Jurkat, Clone E6-1 (cell line): ENCODE results near the gene TIMM17A.
"Not testable (repeated sequence)": the region's sequence is repeated elsewhere in the genome, so short reads cannot be mapped to it uniquely, and the experiment has no call there.

Experiments used
- DNase-seq: peaks from one replicate; pipeline ENCODE4 v3.0.0-alpha.2; 2011; ENCODE audit warnings: low read depth, low spot score
- H3K4me3 ChIP-seq: 2 replicates; pipeline ENCODE4 v1.5.1; 2011; ENCODE audit warnings: mild to moderate bottlenecking, low read length, control low read depth, moderate library complexity

The TIMM17A gene

GRCh38 chr1:202010180-202011015 lies 55.1 kb downstream of the TIMM17A start, which contains the start of gene ELF3:
Gene ELF3 (plus strand): TSS chr1:202010587. CDS start chr1:202011137, 550 bp downstream.
- H3K4me3 ChIP-seq, result no peak within 1 kb of the TSS
- DNase-seq, result no peak

GRCh38 chr1:202011994-202012393 lies 56.7 kb downstream of the TIMM17A start:
- no peak for DNase-seq
- no peak overlapping the region for H3K4me3 ChIP-seq

- no peak overlapping the region for H3K4me3 ChIP-seq
- no peak for DNase-seq
Observed at GRCh38 chr1:202012544-202013478, 57.5 kb downstream of the TIMM17A start.

- no peak for DNase-seq
- H3K4me3 ChIP-seq, result no peak overlapping the region
Observed at GRCh38 chr1:202013603-202014002, 58.3 kb downstream of the TIMM17A start.

GRCh38 chr1:202014060-202014459 lies 58.8 kb downstream of the TIMM17A start:
- H3K4me3 ChIP-seq, result no peak overlapping the region
- no peak for DNase-seq

GRCh38 chr1:202014915-202015661 lies 59.8 kb downstream of the TIMM17A start:
- DNase-seq, result no peak
- H3K4me3 ChIP-seq, result no peak overlapping the region

- DNase-seq, result no peak
- no peak overlapping the region for H3K4me3 ChIP-seq
Observed at GRCh38 chr1:202015662-202015937, 60.3 kb downstream of the TIMM17A start.

- H3K4me3 ChIP-seq, result no peak overlapping the region
- DNase-seq, result no peak
Observed at GRCh38 chr1:202016022-202016810, 60.9 kb downstream of the TIMM17A start.

GRCh38 chr1:202016811-202017748 lies 61.8 kb downstream of the TIMM17A start:
- DNase-seq, result no peak
- H3K4me3 ChIP-seq, result no peak overlapping the region

- DNase-seq, result no peak
- H3K4me3 ChIP-seq, result no peak overlapping the region
Observed at GRCh38 chr1:202017749-202018467, 62.6 kb downstream of the TIMM17A start.

GRCh38 chr1:202018468-202019234 lies 63.3 kb downstream of the TIMM17A start:
- no peak for DNase-seq
- H3K4me3 ChIP-seq, result no peak overlapping the region

GRCh38 chr1:202019235-202019558 lies 63.9 kb downstream of the TIMM17A start:
- H3K4me3 ChIP-seq, DNase-seq: not testable (repeated sequence)
